Loucy (cell line): ENCODE results near the gene CLDN24.

Experiments used
- H2AFZ ChIP-seq: fragments of 200-600 bp; sonication (generic); 2 replicates; pipeline ENCODE4 v1.6.0; 2016; ENCODE audit warnings: antibody characterized with exemption, mild to moderate bottlenecking, low read length, moderate library complexity
- H3F3A ChIP-seq: fragments of 200-600 bp; 2 replicates; pipeline ENCODE4 v1.6.0; 2016; ENCODE audit warnings: antibody characterized with exemption, low read depth, mild to moderate bottlenecking
- H3K27me3 ChIP-seq: fragments of 200-600 bp; sonication (generic); 2 replicates; pipeline ENCODE4 v1.6.1; 2014; ENCODE audit warnings: low read length, mild to moderate bottlenecking; ENCODE audit not compliant: insufficient read depth, poor library complexity, severe bottlenecking
- H3K36me3 ChIP-seq: fragments of 200-600 bp; sonication (generic); 2 replicates; pipeline ENCODE4 v1.6.1; 2016; ENCODE audit warnings: low read length; ENCODE audit not compliant: insufficient read depth
- H3K4me1 ChIP-seq: fragments of 200-600 bp; sonication (generic); 2 replicates; pipeline ENCODE4 v1.5.1; 2014; ENCODE audit warnings: low read length, mild to moderate bottlenecking; ENCODE audit not compliant: insufficient read depth, poor library complexity, severe bottlenecking
- H3K4me2 ChIP-seq: fragments of 200-600 bp; sonication (generic); 2 replicates; pipeline ENCODE4 v1.6.0; 2014; ENCODE audit warnings: antibody characterized with exemption, low read length, low read depth, mild to moderate bottlenecking; ENCODE audit not compliant: poor library complexity, severe bottlenecking
- H3K4me3 ChIP-seq: fragments of 200-600 bp; sonication (generic); 2 replicates; pipeline ENCODE4 v1.5.1; 2014; ENCODE audit warnings: low read length, mild to moderate bottlenecking, mixed read lengths; ENCODE audit not compliant: poor library complexity, severe bottlenecking
- H3K79me2 ChIP-seq: fragments of 200-600 bp; sonication (generic); 2 replicates; pipeline ENCODE4 v1.6.1; 2014; ENCODE audit warnings: low read length; ENCODE audit not compliant: insufficient read depth
- H3K9ac ChIP-seq: fragments of 200-600 bp; sonication (generic); 2 replicates; pipeline ENCODE4 v1.6.0; 2014; ENCODE audit warnings: mild to moderate bottlenecking, low read depth, low read length, moderate library complexity; ENCODE audit not compliant: poor library complexity, severe bottlenecking
- H3K9me2 ChIP-seq: fragments of 200-600 bp; sonication (generic); replicated peaks from 2 replicates; pipeline ENCODE4 v1.6.1; 2016; ENCODE audit warnings: low read depth, low read length, mixed read lengths
- H3K9me3 ChIP-seq: fragments of 200-600 bp; sonication (generic); 2 replicates; pipeline ENCODE4 v1.6.1; 2014; ENCODE audit warnings: mild to moderate bottlenecking, antibody characterized with exemption, low read length, low read depth; ENCODE audit not compliant: insufficient read depth
- H4K20me1 ChIP-seq: fragments of 200-600 bp; sonication (generic); 2 replicates; pipeline ENCODE4 v1.6.0; 2014; ENCODE audit warnings: antibody characterized with exemption, low read length, mild to moderate bottlenecking; ENCODE audit not compliant: insufficient read depth, poor library complexity, severe bottlenecking
- CTCF ChIP-seq: fragments of 200-600 bp; sonication (generic); conservative IDR thresholded peaks from 2 replicates; pipeline ENCODE4 v1.5.1; 2014; ENCODE audit warnings: mild to moderate bottlenecking, antibody characterized with exemption, low read length
- EZH2phosphoT487 ChIP-seq: fragments of 200-600 bp; IDR thresholded peaks from 2 replicates; pipeline ENCODE4 v1.6.1; 2018; ENCODE audit warnings: antibody characterized with exemption, mild to moderate bottlenecking, moderate library complexity, borderline replicate concordance

Gene CLDN24

GRCh38 chr4:183297675-183298074 lies 24.6 kb downstream of the CLDN24 start:
- TF ChIP-seq EZH2phosphoT487 (no peak), CTCF (no peak)
- no peaks in the 10 kb centered on the region for H3K27me3 ChIP-seq
- H3K9ac ChIP-seq: no peak overlapping the region
- H3F3A ChIP-seq: no peaks in the 10 kb centered on the region
- H3K9me2 ChIP-seq: no peaks in the 10 kb centered on the region
- no peak overlapping the region for H3K4me2 ChIP-seq
- H3K4me3 ChIP-seq: no peak overlapping the region
- H4K20me1 ChIP-seq: no peaks in the 10 kb centered on the region
- H2AFZ ChIP-seq: no peak overlapping the region
- H3K36me3 ChIP-seq: no peaks in the 10 kb centered on the region
- no peaks in the 10 kb centered on the region for H3K9me3 ChIP-seq
- no peaks in the 10 kb centered on the region for H3K79me2 ChIP-seq
- H3K4me1 ChIP-seq: no peaks in the 10 kb centered on the region

GRCh38 chr4:183295711-183296110 lies 26.5 kb downstream of the CLDN24 start:
- H3K9me3 ChIP-seq: no peaks in the 10 kb centered on the region
- H3K79me2 ChIP-seq: no peaks in the 10 kb centered on the region
- no peak overlapping the region for H3K4me3 ChIP-seq
- no peak overlapping the region for H3K9ac ChIP-seq
- no peak overlapping the region for H3K4me2 ChIP-seq
- H3K4me1 ChIP-seq: no peaks in the 10 kb centered on the region
- no peaks in the 10 kb centered on the region for H3K9me2 ChIP-seq
- TF ChIP-seq CTCF (no peak), EZH2phosphoT487 (no peak)
- no peaks in the 10 kb centered on the region for H3K27me3 ChIP-seq
- no peaks in the 10 kb centered on the region for H3K36me3 ChIP-seq
- no peak overlapping the region for H2AFZ ChIP-seq
- H3F3A ChIP-seq: no peaks in the 10 kb centered on the region
- H4K20me1 ChIP-seq: no peaks in the 10 kb centered on the region

GRCh38 chr4:183291070-183291469 lies 31.2 kb downstream of the CLDN24 start:
- Histone ChIP-seq H3K4me1 (no peaks in the 10 kb centered on the region), H4K20me1 (no peaks in the 10 kb centered on the region), H3K36me3 (no peaks in the 10 kb centered on the region), H3K9ac (no peak overlapping the region), H3F3A (no peaks in the 10 kb centered on the region), H3K4me2 (no peak overlapping the region), H3K79me2 (no peaks in the 10 kb centered on the region), H3K27me3 (no peaks in the 10 kb centered on the region), H3K9me3 (no peaks in the 10 kb centered on the region), H2AFZ (no peak overlapping the region), H3K9me2 (no peaks in the 10 kb centered on the region), H3K4me3 (no peak overlapping the region)
- TF ChIP-seq CTCF (no peak), EZH2phosphoT487 (no peak)
